Activated CD4-positive, alpha-beta T cell treated with anti-CD3 and anti-CD28 coated beads for 36 hours (primary cell): Measurements from ENCODE around the gene NSG2. TPM values are rescaled to one million over a fixed set of nuclear protein-coding genes. Genes with fewer than 3 reads are reported as not detected.

Experiments
- ATAC-seq: fragments of 200-7000 bp; cut with Tn5 transposase; one replicate; pipeline ENCODE4 v1.10.0; 2021; ENCODE audit warnings: mild to moderate bottlenecking, moderate library complexity
- CTCF ChIA-PET: fragments of 350-600 bp; sonication (Branson Sonifier 250); formaldehyde crosslinking; loops from one replicate; lab custom pipeline; 2021; ENCODE audit warnings: antibody characterized with exemption; lab: Charles Lee
- POLR2A ChIA-PET: fragments of 350-600 bp; sonication (Branson Sonifier 250); formaldehyde crosslinking; loops from one replicate; lab custom pipeline; 2021; ENCODE audit warnings: antibody characterized with exemption, inconsistent platforms; lab: Charles Lee
- DNase-seq: peaks from one replicate; pipeline ENCODE4 v3.0.0-alpha.2; 2020
- H3K27ac Mint-ChIP-seq: one replicate; pipeline ENCODE4 v1.8.0; 2021; ENCODE audit warnings: mixed read lengths
- H3K27me3 Mint-ChIP-seq: one replicate; pipeline ENCODE4 v1.8.0; 2021; ENCODE audit warnings: mixed read lengths
- H3K36me3 Mint-ChIP-seq: one replicate; pipeline ENCODE4 v1.8.0; 2021; ENCODE audit warnings: low read depth, mixed read lengths
- H3K4me1 Mint-ChIP-seq: one replicate; pipeline ENCODE4 v1.8.0; 2021; ENCODE audit warnings: mixed read lengths
- H3K4me3 Mint-ChIP-seq: one replicate; pipeline ENCODE4 v1.8.0; 2021; ENCODE audit warnings: mild to moderate bottlenecking, moderate library complexity, mixed read lengths
- H3K9me3 Mint-ChIP-seq: one replicate; pipeline ENCODE4 v1.8.0; 2021; ENCODE audit warnings: low read depth, mixed read lengths
- intact Hi-C, 2 experiments: fragments of 100-400 bp; cut with DNase I in 1 of 2; cut with micrococcal nuclease in 1 of 2; formaldehyde crosslinking; loops; one replicate each; pipeline versions ENCODE4 v1.14.2 to v1.15.1; 2022 to 2024; cut with DNase I, micrococcal nuclease
- total RNA-seq, 2 experiments: library from RNA; stranded (reverse); gene quantifications; one replicate each; pipeline ENCODE4 v1.2.3, GENCODE V29; 2021

The NSG2 gene
- total RNA-seq, 2 experiments from 2014 or later = not detected

DNA sequence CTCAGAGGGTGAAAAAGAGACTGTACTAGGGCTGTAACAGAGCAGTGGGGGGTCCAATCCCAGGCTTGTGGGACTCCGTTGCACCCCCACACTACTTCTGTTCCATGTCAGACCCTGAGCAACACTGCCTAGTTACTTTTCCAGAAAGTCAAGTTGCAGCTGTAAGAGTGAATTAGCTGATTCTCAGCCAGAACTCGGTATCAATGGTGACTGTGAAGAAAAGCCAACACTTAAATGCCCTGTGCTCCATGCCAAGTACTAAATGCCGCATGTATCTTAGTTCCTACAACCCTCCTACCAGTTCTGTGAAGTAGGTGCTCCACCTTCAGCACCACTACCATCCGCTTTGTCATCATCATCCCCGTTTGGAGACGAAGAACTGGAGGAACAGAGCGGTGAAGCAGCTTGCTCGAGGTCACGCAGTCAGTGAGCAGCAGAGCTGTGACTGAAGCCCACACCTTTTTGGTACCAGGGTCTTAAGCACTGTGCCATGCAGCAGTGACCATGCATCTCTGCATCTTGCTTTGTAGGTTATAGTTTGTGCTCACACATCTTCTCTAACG, 64.3 kb downstream of the NSG2 start:
- no peak overlapping the region for H3K4me3 Mint-ChIP-seq
- no peak for DNase-seq

DNA sequence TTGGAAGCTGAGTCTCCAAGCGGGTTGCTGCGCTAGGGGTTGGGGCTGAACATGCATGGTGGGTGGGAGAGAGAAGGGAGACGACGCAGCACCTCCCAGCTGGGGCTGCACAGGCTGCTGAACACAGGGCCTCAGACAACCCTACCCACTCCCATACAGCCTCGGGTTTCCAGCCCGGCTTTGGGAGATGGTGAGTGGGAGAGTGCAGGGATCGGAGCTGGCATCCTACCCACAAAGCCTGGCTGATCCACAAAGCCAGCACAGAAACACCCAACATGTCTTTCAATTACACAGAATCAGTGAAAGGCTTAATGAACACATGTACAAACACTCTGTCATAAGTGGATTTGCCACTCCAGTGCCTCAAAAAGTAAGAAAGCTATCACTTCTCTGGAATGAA, 64.8 kb downstream of the NSG2 start:
- intact Hi-C loops = no loop called here
- Mint-ChIP-seq H3K27me3 (no peaks in the 10 kb centered on the region), H3K4me1 (no peaks in the 10 kb centered on the region), H3K9me3 (no peaks in the 10 kb centered on the region), H3K27ac (no peak overlapping the region), H3K36me3 (no peaks in the 10 kb centered on the region), H3K4me3 (no peak overlapping the region)
- CTCF ChIA-PET = interaction anchor here (0.6 kb wide), 3 partner anchors 29 to 55 kb away, joined by 3 read pairs; no protein-coding TSS in a partner anchor
- ATAC-seq = no peak
- POLR2A ChIA-PET = no interaction called here
- DNase-seq = no peak

More for the DNA sequence above, 64.3 kb downstream of the NSG2 start:
- no peaks in the 10 kb centered on the region for H3K27me3 Mint-ChIP-seq
- ChIA-PET CTCF (interaction anchor here (0.6 kb wide), 3 partner anchors 29 to 55 kb away, joined by 3 read pairs; no protein-coding TSS in a partner anchor), POLR2A (no interaction called here)
- no peak overlapping the region for H3K27ac Mint-ChIP-seq
- no peaks in the 10 kb centered on the region for H3K36me3 Mint-ChIP-seq
- ATAC-seq = no peak
- no peaks in the 10 kb centered on the region for H3K4me1 Mint-ChIP-seq
- no peaks in the 10 kb centered on the region for H3K9me3 Mint-ChIP-seq
- intact Hi-C loops = no loop called here

DNA sequence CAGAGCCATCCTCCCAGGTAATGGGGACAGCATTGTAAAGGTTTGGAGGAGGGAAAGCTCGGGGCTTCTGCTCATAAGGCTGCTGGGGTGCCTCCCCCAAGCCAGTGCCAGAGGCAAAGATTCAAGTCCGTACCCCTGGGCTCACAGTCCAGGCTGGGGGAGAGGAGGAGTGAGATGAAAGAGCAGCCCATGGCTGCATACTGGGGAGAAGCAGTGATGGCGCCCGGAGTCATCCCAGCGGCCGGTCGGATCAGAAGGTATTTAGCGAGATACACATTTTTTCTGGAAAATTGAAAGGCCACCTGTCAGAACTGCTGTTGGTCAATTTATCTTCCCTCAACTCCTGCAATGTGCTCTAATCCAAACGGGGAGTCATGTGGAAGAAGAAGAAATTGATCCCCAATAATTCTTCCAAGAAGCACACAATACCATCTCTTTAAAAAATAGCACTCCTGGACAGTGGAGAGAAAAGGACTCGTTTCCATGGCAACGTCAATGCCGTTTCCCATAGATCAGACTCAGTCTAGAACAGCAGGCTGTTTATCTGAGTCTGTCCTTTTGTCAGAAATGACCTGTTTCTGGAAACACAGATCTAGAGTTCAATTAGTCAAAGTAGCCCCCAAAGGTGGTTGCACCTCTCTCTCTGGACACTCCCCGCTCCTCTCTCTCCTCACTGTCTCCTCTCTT, 65.9 kb downstream of the NSG2 start:
- POLR2A ChIA-PET = interaction anchor here (0.6 kb wide), 1 partner anchor 12 kb away, joined by 4 read pairs; no protein-coding TSS in a partner anchor
- H3K4me1 Mint-ChIP-seq = no peaks in the 10 kb centered on the region
- intact Hi-C loops = no loop called here
- H3K27me3 Mint-ChIP-seq = no peaks in the 10 kb centered on the region
- no peak overlapping the region for H3K27ac Mint-ChIP-seq
- H3K36me3 Mint-ChIP-seq = no peaks in the 10 kb centered on the region
- DNase-seq = no peak
- no peak for ATAC-seq
- H3K9me3 Mint-ChIP-seq = no peaks in the 10 kb centered on the region
- CTCF ChIA-PET = no interaction called here
- H3K4me3 Mint-ChIP-seq = no peak overlapping the region

DNA sequence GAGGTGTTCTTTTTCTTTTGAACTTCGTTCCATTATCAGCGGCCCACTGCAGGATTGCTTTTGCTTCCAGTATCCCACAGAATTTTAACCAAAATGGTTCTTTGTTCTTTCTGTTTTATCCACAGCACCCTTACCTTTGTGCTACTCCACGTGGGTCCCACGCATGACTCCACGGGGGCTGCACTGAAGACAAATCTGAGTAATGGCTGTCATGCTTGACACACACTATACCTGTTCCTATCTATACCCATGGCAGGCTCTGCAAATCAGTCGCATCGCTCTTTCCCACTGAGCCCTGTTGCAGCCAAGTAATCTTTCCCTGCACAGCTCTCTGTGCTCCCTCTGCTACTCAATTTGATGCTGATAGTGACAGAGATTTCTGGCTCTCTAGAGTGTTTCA, 69.7 kb downstream of the NSG2 start:
- ATAC-seq (no peak), DNase-seq (no peak)
- Mint-ChIP-seq H3K4me1 (no peaks in the 10 kb centered on the region), H3K27me3 (no peaks in the 10 kb centered on the region), H3K36me3 (no peaks in the 10 kb centered on the region), H3K4me3 (no peak overlapping the region), H3K9me3 (no peaks in the 10 kb centered on the region), H3K27ac (no peak overlapping the region)
- ChIA-PET POLR2A (no interaction called here), CTCF (no interaction called here)
- intact Hi-C loops = no loop called here

DNA sequence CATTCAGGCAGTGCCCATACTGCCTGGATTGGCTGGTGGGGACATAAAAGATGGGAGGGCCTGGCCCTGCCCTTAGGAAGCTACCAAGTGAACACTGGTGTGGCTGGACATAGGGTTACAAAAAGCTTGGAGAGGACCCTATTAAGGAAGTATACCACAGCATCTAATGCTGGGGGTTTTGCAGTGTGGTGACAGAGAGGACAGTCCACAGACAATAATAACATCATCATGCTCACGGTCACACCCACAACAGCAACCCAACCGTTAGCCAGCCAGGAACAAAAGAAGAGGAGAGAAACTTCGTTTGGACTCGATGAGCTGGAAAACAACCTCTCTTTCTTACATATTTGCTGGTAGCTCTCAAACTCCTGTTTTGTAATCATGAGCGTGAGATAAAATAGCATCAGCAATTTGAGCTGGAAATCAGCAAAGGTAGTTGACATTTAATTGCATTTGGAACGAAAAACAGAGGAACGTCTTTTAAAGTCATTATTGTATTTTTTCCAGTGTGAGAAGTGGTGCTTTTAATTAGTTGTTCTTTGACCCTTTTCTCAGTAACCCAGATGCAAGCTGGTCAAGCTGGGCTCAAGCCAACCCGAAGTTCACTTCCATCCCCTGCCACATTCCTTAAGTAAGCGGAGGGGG, 73.4 kb downstream of the NSG2 start:
- CTCF ChIA-PET = no interaction called here
- H3K27ac Mint-ChIP-seq = no peak overlapping the region
- H3K4me3 Mint-ChIP-seq = no peak overlapping the region
- POLR2A ChIA-PET = no interaction called here
- no peaks in the 10 kb centered on the region for H3K27me3 Mint-ChIP-seq
- H3K9me3 Mint-ChIP-seq = no peaks in the 10 kb centered on the region
- no peaks in the 10 kb centered on the region for H3K4me1 Mint-ChIP-seq
- no peak for ATAC-seq
- no peak for DNase-seq
- H3K36me3 Mint-ChIP-seq = no peaks in the 10 kb centered on the region
- intact Hi-C loops = no loop called here

DNA sequence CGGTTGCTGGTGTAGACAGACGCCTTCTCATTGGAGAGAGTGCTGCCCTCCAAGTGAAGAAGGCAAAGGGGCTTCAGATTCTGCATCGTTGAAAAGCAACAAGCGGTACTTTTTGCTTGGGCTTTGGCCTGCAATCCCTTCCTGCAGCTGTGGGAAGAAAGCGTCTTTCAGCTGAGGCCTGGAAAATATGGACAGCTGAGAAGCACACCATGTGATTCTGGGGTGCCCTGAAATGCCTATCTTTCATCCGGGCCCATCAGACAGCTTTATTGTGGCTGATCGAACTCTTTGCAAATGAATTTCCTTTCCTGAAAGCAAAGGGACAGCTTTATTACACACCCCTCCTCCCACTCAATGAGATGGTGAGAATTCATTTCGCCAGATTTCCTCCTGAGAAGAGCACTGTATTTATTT, 74.0 kb downstream of the NSG2 start:
- intact Hi-C loops = no loop called here
- ATAC-seq (no peak), DNase-seq (no peak)
- Mint-ChIP-seq H3K9me3 (no peaks in the 10 kb centered on the region), H3K4me3 (no peak overlapping the region), H3K36me3 (no peaks in the 10 kb centered on the region), H3K27me3 (peaks cover 1% of the 10 kb centered on the region), H3K27ac (no peak overlapping the region), H3K4me1 (no peaks in the 10 kb centered on the region)
- POLR2A ChIA-PET = no interaction called here
- CTCF ChIA-PET = no interaction called here

DNA sequence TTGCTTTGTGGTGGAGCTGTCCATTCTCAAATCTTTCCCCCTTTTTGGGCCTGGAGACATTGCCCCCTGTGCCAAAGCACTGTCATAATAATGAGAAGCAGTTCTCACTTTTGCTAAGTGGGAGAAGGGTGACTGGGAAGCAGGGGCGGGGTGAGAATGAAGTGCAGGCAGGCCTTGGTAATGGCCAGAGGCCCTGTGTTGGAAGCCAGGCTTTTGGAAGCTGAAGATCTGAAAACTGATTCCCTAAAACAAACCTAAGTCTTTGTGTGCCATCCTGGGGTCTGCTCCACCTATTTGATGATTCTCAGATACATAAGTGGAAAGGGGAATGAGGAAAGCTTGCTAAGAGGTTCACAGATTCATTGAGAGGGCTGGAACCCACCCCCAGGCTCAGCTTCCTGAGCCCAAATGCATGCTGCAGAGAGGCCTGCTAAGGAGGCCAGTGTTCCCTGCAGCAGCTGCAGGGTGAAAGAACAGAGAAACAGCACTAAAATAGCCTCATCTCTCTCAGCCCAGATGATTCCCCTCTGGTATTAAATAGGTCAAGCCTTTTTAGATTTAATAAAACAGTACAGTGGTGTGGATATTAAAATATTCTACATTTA, 75.0 kb downstream of the NSG2 start:
- ATAC-seq (no peak), DNase-seq (no peak)
- peaks cover 4% of the 10 kb centered on the region for H3K27me3 Mint-ChIP-seq
- no peaks in the 10 kb centered on the region for H3K36me3 Mint-ChIP-seq
- H3K27ac Mint-ChIP-seq = no peak overlapping the region
- no peak overlapping the region for H3K4me3 Mint-ChIP-seq
- H3K9me3 Mint-ChIP-seq = no peaks in the 10 kb centered on the region
- intact Hi-C loops = no loop called here
- H3K4me1 Mint-ChIP-seq = no peaks in the 10 kb centered on the region
- ChIA-PET POLR2A (no interaction called here), CTCF (no interaction called here)

DNA sequence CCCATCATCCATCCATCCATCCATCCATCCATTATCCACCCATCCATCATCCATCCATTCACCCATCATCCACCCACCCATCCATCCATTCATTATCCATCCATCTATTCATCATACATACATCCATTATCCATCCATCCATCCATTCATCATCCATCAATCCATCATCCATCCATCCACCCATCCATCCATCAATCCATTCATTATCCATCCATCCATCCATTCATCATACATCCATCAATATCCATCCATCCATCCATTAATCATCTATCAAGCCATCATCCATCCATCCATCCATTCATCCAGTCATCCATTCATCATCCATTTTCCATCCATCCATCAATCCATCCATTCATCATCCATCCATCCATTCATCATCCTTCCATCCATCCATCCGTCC, 89.0 kb downstream of the NSG2 start:
- ATAC-seq (no peak), DNase-seq (no peak)
- H3K27me3 Mint-ChIP-seq = no peaks in the 10 kb centered on the region
- H3K4me3 Mint-ChIP-seq = no peak overlapping the region
- intact Hi-C loops = no loop called here
- ChIA-PET CTCF (no interaction called here), POLR2A (no interaction called here)
- no peaks in the 10 kb centered on the region for H3K4me1 Mint-ChIP-seq
- H3K27ac Mint-ChIP-seq = no peak overlapping the region
- peaks cover 2% of the 10 kb centered on the region for H3K9me3 Mint-ChIP-seq
- H3K36me3 Mint-ChIP-seq = no peaks in the 10 kb centered on the region

DNA sequence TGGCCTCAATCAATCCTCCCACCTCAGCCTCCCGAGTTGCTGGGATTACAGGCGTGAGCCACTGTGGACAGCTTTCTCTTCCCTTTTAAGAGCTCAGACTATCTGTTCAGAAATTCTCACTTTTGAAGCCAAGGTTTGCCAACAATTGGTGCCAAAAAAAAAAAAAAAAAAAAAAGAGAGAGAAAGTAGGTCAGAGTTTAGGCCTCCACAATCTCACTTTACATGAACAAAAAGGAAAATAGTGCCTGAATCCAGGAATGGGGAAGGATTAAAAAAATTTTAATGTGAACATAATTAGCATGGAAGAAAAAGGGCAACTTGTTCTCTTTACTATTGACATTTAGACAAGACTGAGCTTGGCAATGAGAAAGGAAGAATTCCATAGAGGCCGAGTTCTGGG, 94.1 kb downstream of the NSG2 start:
- no peak for ATAC-seq
- intact Hi-C loops = no loop called here
- CTCF ChIA-PET = no interaction called here
- Mint-ChIP-seq H3K4me1 (no peaks in the 10 kb centered on the region), H3K4me3 (no peak overlapping the region), H3K27me3 (no peaks in the 10 kb centered on the region), H3K27ac (no peak overlapping the region), H3K36me3 (no peaks in the 10 kb centered on the region), H3K9me3 (no peaks in the 10 kb centered on the region)
- DNase-seq = no peak
- POLR2A ChIA-PET = no interaction called here

DNA sequence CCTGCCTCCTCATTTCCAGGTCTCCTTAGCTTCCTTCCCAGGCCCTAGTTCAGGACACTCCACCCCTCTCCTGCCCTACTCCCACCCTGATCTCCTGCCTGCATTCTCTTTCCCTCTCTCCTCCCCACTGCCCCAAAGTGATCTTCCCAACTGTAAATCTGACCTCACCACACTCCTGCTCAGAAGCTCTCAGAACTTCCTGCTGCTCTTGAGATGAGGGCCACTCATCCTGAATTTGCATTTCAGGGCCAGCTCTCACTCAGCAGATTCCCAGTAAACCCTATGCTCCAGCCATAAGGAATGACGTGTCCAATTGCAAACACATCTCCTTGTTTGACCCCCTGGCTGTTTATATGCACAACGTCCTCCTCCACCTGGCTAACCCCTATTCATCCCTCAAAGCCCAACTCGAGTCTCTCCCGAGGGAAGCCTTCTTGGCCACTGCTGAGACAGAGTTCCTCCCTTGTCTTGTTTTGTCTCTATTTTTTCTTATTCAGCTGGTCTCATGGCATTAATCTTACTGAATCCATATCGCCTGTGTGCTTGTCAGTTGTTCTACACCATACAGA, 95.0 kb downstream of the NSG2 start:
- Mint-ChIP-seq H3K36me3 (no peaks in the 10 kb centered on the region), H3K4me1 (no peaks in the 10 kb centered on the region), H3K9me3 (no peaks in the 10 kb centered on the region), H3K27ac (no peak overlapping the region), H3K27me3 (no peaks in the 10 kb centered on the region), H3K4me3 (no peak overlapping the region)
- ATAC-seq = no peak
- intact Hi-C loops = no loop called here
- POLR2A ChIA-PET = no interaction called here
- DNase-seq = no peak
- CTCF ChIA-PET = no interaction called here

DNA sequence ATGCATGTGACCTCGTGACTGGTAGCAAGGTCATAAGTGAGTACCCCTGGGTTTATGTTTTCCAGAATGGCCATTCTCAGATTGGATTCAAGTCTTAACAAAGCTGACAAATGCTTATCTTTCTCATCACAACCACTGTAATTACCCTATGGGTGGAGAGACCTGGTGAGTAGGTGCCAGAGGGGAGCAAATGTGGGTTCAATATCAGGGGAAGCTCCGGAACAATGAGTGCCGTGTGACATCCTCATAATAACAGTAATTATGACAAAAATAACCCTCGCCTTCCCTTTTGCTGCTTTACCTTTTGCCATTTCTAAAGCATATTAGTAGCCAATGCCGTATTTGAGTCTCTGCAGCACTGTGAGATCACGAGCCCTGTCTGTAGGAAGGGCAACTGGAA, 95.9 kb downstream of the NSG2 start:
- intact Hi-C loops = no loop called here
- Mint-ChIP-seq H3K36me3 (no peaks in the 10 kb centered on the region), H3K27ac (no peak overlapping the region), H3K4me1 (peaks cover 4% of the 10 kb centered on the region), H3K27me3 (no peaks in the 10 kb centered on the region), H3K4me3 (no peak overlapping the region), H3K9me3 (no peaks in the 10 kb centered on the region)
- DNase-seq (no peak), ATAC-seq (no peak)
- CTCF ChIA-PET = no interaction called here
- POLR2A ChIA-PET = no interaction called here
